ENCODE measurements around the gene RELL1.

The RELL1 gene

GRCh38 chr4:37686373-37687193 lies at the start of gene RELL1:
Gene RELL1, minus strand, starts transcription at chr4:37686376. Its CDS starts 89 bp downstream, at chr4:37686287.
- in situ Hi-C loops (cut with HindIII; ENCODE audit: low sequenced_read_pairs) = loop anchor here (5.0 kb wide), 1 partner anchor 79 kb away; no protein-coding TSS in a partner anchor

GRCh38 chr4:37735578-37735977 lies 49.4 kb upstream of the RELL1 start:
- in situ Hi-C loops (cut with HindIII; ENCODE audit: low sequenced_read_pairs) = no loop called here

- in situ Hi-C loops (cut with HindIII; ENCODE audit: low sequenced_read_pairs) = loop anchor here (5.0 kb wide), 1 partner anchor 32 kb away; no protein-coding TSS in a partner anchor
Measured at GRCh38 chr4:37734989-37735388, 48.8 kb upstream of the RELL1 start.

GRCh38 chr4:37733240-37733867 lies 47.2 kb upstream of the RELL1 start:
- in situ Hi-C loops (cut with HindIII; ENCODE audit: low sequenced_read_pairs) = loop anchor here (5.0 kb wide), 1 partner anchor 34 kb away; no protein-coding TSS in a partner anchor

GRCh38 chr4:37732526-37733186 lies 46.5 kb upstream of the RELL1 start:
- in situ Hi-C loops (cut with HindIII; ENCODE audit: low sequenced_read_pairs) = loop anchor here (5.0 kb wide), 1 partner anchor 35 kb away; no protein-coding TSS in a partner anchor

- in situ Hi-C loops (cut with HindIII; ENCODE audit: low sequenced_read_pairs) = loop anchor here (5.0 kb wide), 1 partner anchor 38 kb away; no protein-coding TSS in a partner anchor
Measured at GRCh38 chr4:37729649-37730004, 43.5 kb upstream of the RELL1 start.

- in situ Hi-C loops (cut with HindIII; ENCODE audit: low sequenced_read_pairs) = no loop called here
Measured at GRCh38 chr4:37728064-37728463, 41.9 kb upstream of the RELL1 start.

GRCh38 chr4:37727635-37728034 lies 41.5 kb upstream of the RELL1 start:
- in situ Hi-C loops (cut with HindIII; ENCODE audit: low sequenced_read_pairs) = no loop called here

- in situ Hi-C loops (cut with HindIII; ENCODE audit: low sequenced_read_pairs) = no loop called here
Measured at GRCh38 chr4:37726666-37727065, 40.5 kb upstream of the RELL1 start.

GRCh38 chr4:37725718-37726117 lies 39.5 kb upstream of the RELL1 start:
- in situ Hi-C loops (cut with HindIII; ENCODE audit: low sequenced_read_pairs) = no loop called here

- in situ Hi-C loops (cut with HindIII; ENCODE audit: low sequenced_read_pairs) = no loop called here
Measured at GRCh38 chr4:37723067-37723466, 36.9 kb upstream of the RELL1 start.

- in situ Hi-C loops (cut with HindIII; ENCODE audit: low sequenced_read_pairs) = no loop called here
Measured at GRCh38 chr4:37721995-37722638, 35.9 kb upstream of the RELL1 start.

GRCh38 chr4:37719021-37719420 lies 32.8 kb upstream of the RELL1 start:
- in situ Hi-C loops (cut with HindIII; ENCODE audit: low sequenced_read_pairs) = no loop called here

- in situ Hi-C loops (cut with HindIII; ENCODE audit: low sequenced_read_pairs) = no loop called here
Measured at GRCh38 chr4:37717576-37717975, 31.4 kb upstream of the RELL1 start.

- in situ Hi-C loops (cut with HindIII; ENCODE audit: low sequenced_read_pairs) = no loop called here
Measured at GRCh38 chr4:37715889-37716402, 29.8 kb upstream of the RELL1 start.

- in situ Hi-C loops (cut with HindIII; ENCODE audit: low sequenced_read_pairs) = no loop called here
Measured at GRCh38 chr4:37710491-37710890, 24.3 kb upstream of the RELL1 start.

GRCh38 chr4:37706032-37706431 lies 19.9 kb upstream of the RELL1 start:
- in situ Hi-C loops (cut with HindIII; ENCODE audit: low sequenced_read_pairs) = no loop called here

- in situ Hi-C loops (cut with HindIII; ENCODE audit: low sequenced_read_pairs) = no loop called here
Measured at GRCh38 chr4:37705571-37705970, 19.4 kb upstream of the RELL1 start.

GRCh38 chr4:37699868-37700481 lies 13.8 kb upstream of the RELL1 start:
- in situ Hi-C loops (cut with HindIII; ENCODE audit: low sequenced_read_pairs) = no loop called here

- in situ Hi-C loops (cut with HindIII; ENCODE audit: low sequenced_read_pairs) = no loop called here
Measured at GRCh38 chr4:37697566-37697965, 11.4 kb upstream of the RELL1 start.

Measured in endothelial cell of hepatic sinusoid (primary cell).